ENCODE measurements around the gene CDC37L1. TPM values are rescaled to one million over a fixed set of nuclear protein-coding genes. Genes with fewer than 3 reads are reported as not detected.
"Not testable (repeated sequence)": the region's sequence is repeated elsewhere in the genome, so short reads cannot be mapped to it uniquely, and the experiment has no call there.

Gene CDC37L1
- total RNA-seq, 2 donors from 2014 or later: 7.9 to 9.9 TPM

DNA sequence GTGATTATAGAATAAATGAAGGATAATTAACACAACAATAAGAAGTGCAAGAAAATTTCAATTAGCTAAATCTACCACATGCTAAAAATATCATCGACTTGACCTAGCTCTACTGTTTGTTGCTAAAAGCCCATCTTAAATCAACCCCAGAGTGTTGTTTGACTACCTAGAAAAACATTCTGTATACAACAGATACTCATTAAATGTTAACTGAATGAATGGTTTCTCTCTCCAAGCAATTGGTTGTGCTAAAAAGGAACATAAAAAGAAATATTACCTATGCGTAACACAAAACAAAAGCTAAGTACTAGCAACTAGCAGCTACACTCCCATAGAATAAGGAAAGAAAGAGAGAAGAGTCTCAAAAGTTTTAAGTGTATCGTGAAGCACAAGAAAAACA lies 22.7 kb upstream of the CDC37L1 start:
- Histone ChIP-seq H3K27me3 (no peaks in the 10 kb centered on the region), H3K27ac (no peak overlapping the region), H3K36me3 (replicated peaks in 1 of 2; ENCODE audit: insufficient read depth in 1 of 2, low read depth in 2 of 2) (no peaks in the 10 kb centered on the region), H3K9me3 (no peaks in the 10 kb centered on the region), H3K4me1 (peaks cover 20% of the 10 kb centered on the region), H3K4me3 (no peak overlapping the region)
- 74 to 90% methylated on average over 3 of the region's 3 CpGs for WGBS, 2 donors
- DNase-seq (no peak), ATAC-seq (no peak)
- intact Hi-C loops (cut with DNase I): no loop called here
- TF ChIP-seq, protein P1, sequence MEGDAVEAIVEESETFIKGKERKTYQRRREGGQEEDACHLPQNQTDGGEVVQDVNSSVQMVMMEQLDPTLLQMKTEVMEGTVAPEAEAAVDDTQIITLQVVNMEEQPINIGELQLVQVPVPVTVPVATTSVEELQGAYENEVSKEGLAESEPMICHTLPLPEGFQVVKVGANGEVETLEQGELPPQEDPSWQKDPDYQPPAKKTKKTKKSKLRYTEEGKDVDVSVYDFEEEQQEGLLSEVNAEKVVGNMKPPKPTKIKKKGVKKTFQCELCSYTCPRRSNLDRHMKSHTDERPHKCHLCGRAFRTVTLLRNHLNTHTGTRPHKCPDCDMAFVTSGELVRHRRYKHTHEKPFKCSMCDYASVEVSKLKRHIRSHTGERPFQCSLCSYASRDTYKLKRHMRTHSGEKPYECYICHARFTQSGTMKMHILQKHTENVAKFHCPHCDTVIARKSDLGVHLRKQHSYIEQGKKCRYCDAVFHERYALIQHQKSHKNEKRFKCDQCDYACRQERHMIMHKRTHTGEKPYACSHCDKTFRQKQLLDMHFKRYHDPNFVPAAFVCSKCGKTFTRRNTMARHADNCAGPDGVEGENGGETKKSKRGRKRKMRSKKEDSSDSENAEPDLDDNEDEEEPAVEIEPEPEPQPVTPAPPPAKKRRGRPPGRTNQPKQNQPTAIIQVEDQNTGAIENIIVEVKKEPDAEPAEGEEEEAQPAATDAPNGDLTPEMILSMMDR (IDR thresholded peaks at IDR 0.05): no peak
- TF ChIP-seq POLR2A (IDR thresholded peaks at IDR 0.05): no peak

GRCh38 chr9:4657426-4658159 lies 21.8 kb upstream of the CDC37L1 start:
- peak in 3 of 4 donors; percentile 29 to 49 (median 34) for DNase-seq
- Histone ChIP-seq H3K9me3 (no peaks in the 10 kb centered on the region), H3K36me3 (replicated peaks in 1 of 2; ENCODE audit: insufficient read depth in 1 of 2, low read depth in 2 of 2) (no peaks in the 10 kb centered on the region), H3K4me1 (peaks cover 25% of the 10 kb centered on the region), H3K4me3 (no peak overlapping the region), H3K27ac (peak overlapping the region in 3 of 4 donors; percentile 49 to 58 (median 54)), H3K27me3 (no peaks in the 10 kb centered on the region)
- 52 to 57% methylated on average over 4 of the region's 4 CpGs for WGBS, 2 donors
- TF ChIP-seq, protein P1 (IDR thresholded peaks at IDR 0.05): no peak
- TF ChIP-seq POLR2A (IDR thresholded peaks at IDR 0.05): no peak
- no peak for ATAC-seq
- intact Hi-C loops (cut with DNase I): no loop called here

DNA sequence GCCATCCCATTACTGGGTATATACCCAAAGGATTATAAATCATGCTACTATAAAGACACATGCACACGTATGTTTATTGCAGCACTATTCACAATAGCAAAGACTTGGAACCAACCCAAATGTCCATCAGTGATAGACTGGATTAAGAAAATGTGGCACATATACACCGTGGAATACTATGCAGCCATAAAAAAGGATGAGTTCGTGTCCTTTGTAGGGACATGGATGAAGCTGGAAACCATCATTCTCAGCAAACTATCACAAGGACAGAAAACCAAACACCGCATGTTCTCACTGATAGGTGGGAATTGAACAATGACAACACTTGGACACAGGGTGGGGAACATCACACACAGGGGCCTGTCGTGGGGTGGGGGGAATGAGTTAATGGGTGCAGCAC lies 18.7 kb upstream of the CDC37L1 start:
- 82 to 96% methylated on average over 4 to 5 of the region's 5 CpGs for WGBS, 2 donors

GRCh38 chr9:4661165-4661564 lies 18.2 kb upstream of the CDC37L1 start:
- no peaks in the 10 kb centered on the region for H3K9me3 ChIP-seq
- peaks cover 56% of the 10 kb centered on the region for H3K4me1 ChIP-seq
- DNase-seq (no peak), ATAC-seq (no peak)
- intact Hi-C loops (cut with DNase I): no loop called here
- WGBS, 2 donors: 75 to 78% methylated on average over 1 of the region's 1 CpG
- H3K27ac ChIP-seq: peak overlapping the region in 3 of 4 donors; percentile 77 to 98 (median 98)
- H3K27me3 ChIP-seq: no peaks in the 10 kb centered on the region
- H3K36me3 ChIP-seq (replicated peaks in 1 of 2; ENCODE audit: insufficient read depth in 1 of 2, low read depth in 2 of 2): no peaks in the 10 kb centered on the region
- TF ChIP-seq, protein P1 (IDR thresholded peaks at IDR 0.05): no peak
- no peak for TF ChIP-seq POLR2A (IDR thresholded peaks at IDR 0.05)
- H3K4me3 ChIP-seq: no peak overlapping the region

More for the DNA sequence above, 18.7 kb upstream of the CDC37L1 start:
- DNase-seq; H3K36me3 ChIP-seq (replicated peaks in 1 of 2; ENCODE audit: insufficient read depth in 1 of 2, low read depth in 2 of 2); ATAC-seq; H3K4me3 ChIP-seq; intact Hi-C loops (cut with DNase I); H3K27me3 ChIP-seq; H3K9me3 ChIP-seq: not testable (repeated sequence)
- Histone ChIP-seq H3K27ac (peak overlapping the region in 2 of 4 donors; percentile 98), H3K4me1 (peaks cover 56% of the 10 kb centered on the region)

- intact Hi-C loops (cut with DNase I): no loop called here
- no peak for ATAC-seq
- 1 to 4% methylated on average over 5 of the region's 5 CpGs for WGBS, 2 donors
- no peaks in the 10 kb centered on the region for H3K36me3 ChIP-seq (replicated peaks in 1 of 2; ENCODE audit: insufficient read depth in 1 of 2, low read depth in 2 of 2)
- H3K4me3 ChIP-seq: no peak overlapping the region
- no peaks in the 10 kb centered on the region for H3K9me3 ChIP-seq
- peak overlapping the region; percentile 77 to 98 (median 94) for H3K27ac ChIP-seq
- H3K27me3 ChIP-seq: no peaks in the 10 kb centered on the region
- TF ChIP-seq, protein P1 (IDR thresholded peaks at IDR 0.05): no peak
- TF ChIP-seq POLR2A (IDR thresholded peaks at IDR 0.05): no peak
- H3K4me1 ChIP-seq: peaks cover 59% of the 10 kb centered on the region
- DNase-seq: no peak
Observed at GRCh38 chr9:4661611-4662010, 17.8 kb upstream of the CDC37L1 start.
